ENCODE results near the gene ABAT.
"Not testable (repeated sequence)": the region's sequence is repeated elsewhere in the genome, so short reads cannot be mapped to it uniquely, and the experiment has no call there.

ABAT gene

GRCh38 chr16:8798535-8799157 lies 124.2 kb downstream of the ABAT start:
- peak overlapping the region; percentile 71 for H3K27ac ChIP-seq
- TF ChIP-seq ZFX (IDR thresholded peaks at IDR 0.05; ENCODE audit: borderline replicate concordance): no peak
- TF ChIP-seq CTCF (IDR thresholded peaks at IDR 0.05): no peak

GRCh38 chr16:8801701-8802100 lies 127.3 kb downstream of the ABAT start:
- TF ChIP-seq ZFX (IDR thresholded peaks at IDR 0.05; ENCODE audit: borderline replicate concordance) (no peak), CTCF (IDR thresholded peaks at IDR 0.05) (no peak)

GRCh38 chr16:8803733-8804132 lies 129.3 kb downstream of the ABAT start:
- not testable (repeated sequence) for H3K27ac ChIP-seq

More at GRCh38 chr16:8801701-8802100, 127.3 kb downstream of the ABAT start:
- no peak overlapping the region for H3K27ac ChIP-seq

- H3K27ac ChIP-seq: no peak overlapping the region
- TF ChIP-seq ZFX (IDR thresholded peaks at IDR 0.05; ENCODE audit: borderline replicate concordance): no peak
- TF ChIP-seq CTCF (IDR thresholded peaks at IDR 0.05): no peak
Measured at GRCh38 chr16:8804313-8804712, 129.9 kb downstream of the ABAT start.

GRCh38 chr16:8806272-8806983 lies 132.0 kb downstream of the ABAT start:
- no peak for TF ChIP-seq ZFX (IDR thresholded peaks at IDR 0.05; ENCODE audit: borderline replicate concordance)
- no peak for TF ChIP-seq CTCF (IDR thresholded peaks at IDR 0.05)
- H3K27ac ChIP-seq: no peak overlapping the region

GRCh38 chr16:8807189-8807588 lies 132.8 kb downstream of the ABAT start:
- H3K27ac ChIP-seq: no peak overlapping the region
- TF ChIP-seq ZFX (IDR thresholded peaks at IDR 0.05; ENCODE audit: borderline replicate concordance) (no peak), CTCF (IDR thresholded peaks at IDR 0.05) (no peak)

GRCh38 chr16:8808009-8808408 lies 133.6 kb downstream of the ABAT start:
- TF ChIP-seq ZFX (IDR thresholded peaks at IDR 0.05; ENCODE audit: borderline replicate concordance): no peak
- TF ChIP-seq CTCF (IDR thresholded peaks at IDR 0.05): no peak
- H3K27ac ChIP-seq: no peak overlapping the region
